WTC11 (cell line): ENCODE results near the gene SLC43A3. TPM values are rescaled to one million over a fixed set of nuclear protein-coding genes. Genes with fewer than 3 reads are reported as not detected.
A peak's percentile ranks its signal among the peaks of the same experiment; 100 is the strongest.

Source experiments
- ATAC-seq: fragments of 200-7000 bp; cut with Tn5 transposase; 2 replicates; pipeline ENCODE4 v1.10.0; 2021; ENCODE audit warnings: mild to moderate bottlenecking, moderate library complexity
- CTCF ChIA-PET: fragments of 300-600 bp; sonication (Branson Sonifier 250); formaldehyde crosslinking; loops from one replicate; lab custom pipeline; 2021; ENCODE audit warnings: antibody characterized with exemption; lab: Charles Lee
- POLR2A ChIA-PET: fragments of 350-600 bp; sonication (Branson Sonifier 250); formaldehyde crosslinking; loops from one replicate; lab custom pipeline; 2021; ENCODE audit warnings: antibody characterized with exemption; lab: Charles Lee
- DNase-seq: peaks from one replicate; pipeline ENCODE4 v3.0.0; 2021; ENCODE audit warnings: low spot score
- H3K27ac Mint-ChIP-seq: 2 replicates; pipeline ENCODE4 v1.8.0; 2021; ENCODE audit warnings: mixed read lengths
- H3K27me3 Mint-ChIP-seq: 2 replicates; pipeline ENCODE4 v1.8.0; 2021; ENCODE audit warnings: low read depth, mild to moderate bottlenecking, moderate library complexity, mixed read lengths
- H3K36me3 Mint-ChIP-seq: 2 replicates; pipeline ENCODE4 v1.8.0; 2021; ENCODE audit warnings: mixed read lengths
- H3K4me1 Mint-ChIP-seq: 2 replicates; pipeline ENCODE4 v1.8.0; 2022; ENCODE audit warnings: mixed read lengths
- H3K4me3 Mint-ChIP-seq: 2 replicates; pipeline ENCODE4 v1.8.0; 2021; ENCODE audit warnings: mild to moderate bottlenecking, moderate library complexity, mixed read lengths
- H3K9me3 Mint-ChIP-seq: 2 replicates; pipeline ENCODE4 v1.8.0; 2021; ENCODE audit warnings: mixed read lengths
- AR ChIP-seq: fragments of 250-450 bp; sonication (Bioruptor Pico); IDR thresholded peaks from 2 replicates; pipeline ENCODE4 v1.9.0; 2021; ENCODE audit warnings: mild to moderate bottlenecking
- ARID4B ChIP-seq: sonication (generic); formaldehyde crosslinking; IDR thresholded peaks from 2 replicates; pipeline ENCODE4 v1.8.0; 2023; ENCODE audit warnings: missing genetic modification reagents, mild to moderate bottlenecking, borderline replicate concordance
- CTCF ChIP-seq: fragments of 200-600 bp; IDR thresholded peaks from 2 replicates; pipeline ENCODE4 v1.8.0; 2022; ENCODE audit warnings: antibody characterized with exemption
- E2F1 ChIP-seq: sonication (generic); formaldehyde crosslinking; IDR thresholded peaks from 2 replicates; pipeline ENCODE4 v1.8.0; 2022; ENCODE audit warnings: mild to moderate bottlenecking, missing genetic modification reagents
- FOXK1 ChIP-seq: sonication (generic); formaldehyde crosslinking; IDR thresholded peaks from 2 replicates; pipeline ENCODE4 v1.8.0; 2022; ENCODE audit warnings: mild to moderate bottlenecking, moderate library complexity, missing genetic modification reagents
- IRF1 ChIP-seq: sonication (generic); formaldehyde crosslinking; IDR thresholded peaks from 2 replicates; pipeline ENCODE4 v1.8.0; 2023; ENCODE audit warnings: missing genetic modification reagents
- NFE2L1 ChIP-seq: sonication (generic); formaldehyde crosslinking; IDR thresholded peaks from 2 replicates; pipeline ENCODE4 v1.8.1; 2023; ENCODE audit warnings: missing genetic modification reagents
- NR2C2 ChIP-seq: sonication (generic); formaldehyde crosslinking; IDR thresholded peaks from 2 replicates; pipeline ENCODE4 v1.8.0; 2022; ENCODE audit warnings: mild to moderate bottlenecking, missing genetic modification reagents
- RELA ChIP-seq: sonication (generic); formaldehyde crosslinking; IDR thresholded peaks from 2 replicates; pipeline ENCODE4 v1.8.1; 2022; ENCODE audit warnings: missing genetic modification reagents, mild to moderate bottlenecking, borderline replicate concordance
- SP1 ChIP-seq: sonication (generic); formaldehyde crosslinking; conservative IDR thresholded peaks from 2 replicates; pipeline ENCODE4 v1.8.1; 2022; ENCODE audit warnings: missing genetic modification reagents
- ZNF396 ChIP-seq: fragments of 250-450 bp; sonication (Bioruptor Pico); IDR thresholded peaks from 2 replicates; pipeline ENCODE4 v1.8.0; 2021; ENCODE audit warnings: mild to moderate bottlenecking, moderate library complexity, borderline replicate concordance
- total RNA-seq: library from RNA; stranded (reverse); gene quantifications from 3 replicates; pipeline ENCODE4 v1.2.3, GENCODE V29; 2021

SLC43A3 gene
- total RNA-seq, 1 experiment from 2014 or later, result 22.6 TPM

GRCh38 chr11:57460022-57460757, 33.3 kb upstream of the SLC43A3 start, which contains the start of gene RTN4RL2:
RTN4RL2 (plus strand) TSS chr11:57460528; CDS start chr11:57460866, 338 bp downstream.
- peaks cover 49% of the 10 kb centered on the region for H3K4me1 Mint-ChIP-seq
- POLR2A ChIA-PET, result interaction anchor here (0.6 to 1.9 kb wide), 6 partner anchors 12 to 116 kb away, joined by 3 to 6 read pairs (median 5); no protein-coding TSS in a partner anchor
- peaks cover 68% of the 10 kb centered on the region for H3K27me3 Mint-ChIP-seq
- DNase-seq (peak; percentile 81), ATAC-seq (peak; percentile 17)
- peak within 1 kb of the TSS; percentile 87 for H3K4me3 Mint-ChIP-seq
- H3K27ac Mint-ChIP-seq, result no peak within 1 kb of the TSS
- TF ChIP-seq NR2C2, result no peak
- TF ChIP-seq RELA (CRISPR knock-in tag), result no peak
- TF ChIP-seq CTCF, result peak; percentile 58
- TF ChIP-seq AR (CRISPR knock-in tag), result no peak
- TF ChIP-seq ARID4B (CRISPR knock-in tag), result 0 out of 2 replicates have a peak, but pooled peaks have one; percentile 12
- peak; percentile 61 for TF ChIP-seq SP1 (CRISPR knock-in tag)
- no peak for TF ChIP-seq IRF1 (CRISPR knock-in tag)
- TF ChIP-seq NFE2L1, result 0 out of 2 replicates have a peak, but pooled peaks have one; percentile 24
- TF ChIP-seq ZNF396 (CRISPR knock-in tag), result no peak
- no peak for TF ChIP-seq FOXK1
- TF ChIP-seq E2F1, result no peak
- CTCF ChIA-PET, result interaction anchor here (0.6 to 7.4 kb wide), 35 partner anchors 8 to 1054 kb away, joined by 3 to 260 read pairs (median 5); partner anchors contain the start of genes MED19, P2RX3, SERPING1 and SLC43A1
- no peaks in the 10 kb centered on the region for H3K36me3 Mint-ChIP-seq
- no peaks in the 10 kb centered on the region for H3K9me3 Mint-ChIP-seq
